HG03064 (cell line): ENCODE measurements around the gene UGT1A6.

Experiments
- ATAC-seq: cut with Tn5 transposase; IDR thresholded peaks from one replicate; pipeline ENCODE4 v1.9.1; 2021; ENCODE audit warnings: low read depth; ENCODE audit not compliant: unreplicated experiment

UGT1A6 gene

DNA sequence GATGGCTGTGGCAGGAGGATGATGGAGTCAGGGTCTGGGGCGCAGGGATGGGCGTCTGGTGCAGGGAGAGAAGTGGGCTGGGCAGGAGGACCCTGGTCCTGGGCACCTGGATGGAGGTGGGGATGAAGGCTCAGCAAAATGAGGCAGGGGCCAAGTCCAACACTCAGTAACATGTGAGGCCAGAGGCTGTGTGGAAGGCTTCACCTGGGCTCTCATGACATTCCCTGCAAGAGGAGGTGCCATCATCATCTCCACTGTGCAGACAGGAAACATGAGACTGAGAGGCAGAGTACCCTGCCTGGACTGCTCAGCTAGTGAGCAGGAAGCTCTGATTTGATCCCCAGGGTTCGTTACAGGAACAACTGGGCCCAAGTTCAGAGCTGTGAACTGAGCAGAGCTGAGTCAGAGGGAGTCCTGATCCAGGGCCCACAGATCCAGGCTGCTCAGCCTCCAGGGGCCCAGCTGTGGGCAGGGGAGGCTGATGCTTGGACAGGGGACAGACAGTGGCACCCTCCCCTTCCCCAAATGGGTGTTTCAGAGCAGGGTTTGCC lies 124.7 kb downstream of the UGT1A6 start:
- ATAC-seq, result no peak

DNA sequence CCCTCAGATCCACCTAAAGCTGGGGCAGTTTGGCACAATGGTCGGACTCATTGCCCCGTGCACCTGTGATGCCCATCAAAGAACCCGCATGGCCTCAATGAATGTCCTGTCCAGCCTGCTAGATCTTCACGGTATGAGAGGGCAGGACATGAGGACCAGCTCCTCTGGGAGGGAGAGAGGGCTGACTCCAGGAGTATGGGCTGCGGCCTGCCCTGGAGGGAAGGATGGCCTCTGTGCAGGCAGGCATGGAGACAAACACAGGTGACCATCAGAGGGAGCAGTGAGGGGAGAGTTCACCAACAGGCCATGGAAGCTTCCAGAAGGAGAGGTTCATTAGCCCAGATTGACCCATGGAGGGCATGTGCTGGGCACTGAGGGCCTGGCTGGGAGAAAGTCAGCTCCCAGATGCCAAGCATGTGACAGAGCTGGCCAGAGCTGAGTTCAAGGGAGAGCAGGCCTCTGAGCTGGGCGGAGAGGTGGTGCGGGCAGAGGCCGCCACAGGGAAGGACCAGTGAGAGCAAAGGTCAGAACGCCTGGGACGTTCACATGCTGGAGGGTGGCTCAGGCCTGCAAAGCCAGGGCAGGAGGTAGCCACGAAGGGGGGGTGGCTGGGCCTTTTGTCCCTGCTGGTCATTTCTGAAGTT lies 125.4 kb downstream of the UGT1A6 start:
- ATAC-seq, result no peak

DNA sequence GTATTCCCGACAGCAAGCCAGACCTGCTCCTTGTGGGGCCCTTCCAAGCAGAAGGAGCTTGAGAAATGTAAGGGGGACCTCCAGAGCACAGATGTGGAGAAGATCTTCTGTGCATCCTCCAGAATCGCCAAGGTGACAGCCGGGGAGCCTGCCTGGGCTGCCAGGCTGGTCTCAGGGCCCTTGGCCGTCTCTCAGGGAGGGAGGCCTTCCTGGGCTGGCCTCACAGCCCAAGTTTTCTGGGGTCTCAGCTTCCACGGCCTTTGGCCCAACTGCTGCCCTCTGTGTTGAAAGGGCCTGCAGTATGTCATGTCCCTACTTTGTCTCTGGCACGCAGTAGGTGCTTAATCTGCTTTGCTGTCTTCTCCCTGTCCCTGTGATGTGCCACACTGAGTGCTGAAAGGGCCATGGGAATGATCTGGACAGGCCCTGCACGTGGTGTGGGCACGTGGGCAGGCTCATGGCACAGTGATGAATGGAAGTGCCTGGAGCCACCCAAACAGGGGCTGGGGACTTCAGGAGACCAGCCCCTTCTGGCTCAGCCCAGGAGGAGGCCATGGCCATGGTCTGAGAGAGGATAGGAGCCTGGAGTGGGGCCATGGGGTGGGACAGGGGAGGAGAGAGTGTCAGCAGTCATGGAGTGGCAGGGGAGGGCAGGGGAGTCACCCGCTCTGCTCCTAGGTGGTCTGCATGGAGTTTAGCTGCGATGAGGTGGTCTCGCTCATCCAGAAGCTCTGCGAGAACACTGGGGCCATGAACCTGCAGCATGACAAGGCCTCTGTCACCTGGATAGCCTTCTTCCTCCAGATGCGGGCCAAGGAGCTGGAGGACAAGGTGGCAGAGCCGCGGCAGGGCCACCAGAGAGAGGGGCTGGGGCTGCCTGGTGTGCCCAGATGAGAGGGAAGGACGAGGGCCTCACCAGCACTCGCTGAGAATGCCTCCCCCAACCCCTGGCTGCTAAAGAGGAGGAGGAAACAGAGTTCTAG lies 126.2 kb downstream of the UGT1A6 start:
- ATAC-seq, result no peak

DNA sequence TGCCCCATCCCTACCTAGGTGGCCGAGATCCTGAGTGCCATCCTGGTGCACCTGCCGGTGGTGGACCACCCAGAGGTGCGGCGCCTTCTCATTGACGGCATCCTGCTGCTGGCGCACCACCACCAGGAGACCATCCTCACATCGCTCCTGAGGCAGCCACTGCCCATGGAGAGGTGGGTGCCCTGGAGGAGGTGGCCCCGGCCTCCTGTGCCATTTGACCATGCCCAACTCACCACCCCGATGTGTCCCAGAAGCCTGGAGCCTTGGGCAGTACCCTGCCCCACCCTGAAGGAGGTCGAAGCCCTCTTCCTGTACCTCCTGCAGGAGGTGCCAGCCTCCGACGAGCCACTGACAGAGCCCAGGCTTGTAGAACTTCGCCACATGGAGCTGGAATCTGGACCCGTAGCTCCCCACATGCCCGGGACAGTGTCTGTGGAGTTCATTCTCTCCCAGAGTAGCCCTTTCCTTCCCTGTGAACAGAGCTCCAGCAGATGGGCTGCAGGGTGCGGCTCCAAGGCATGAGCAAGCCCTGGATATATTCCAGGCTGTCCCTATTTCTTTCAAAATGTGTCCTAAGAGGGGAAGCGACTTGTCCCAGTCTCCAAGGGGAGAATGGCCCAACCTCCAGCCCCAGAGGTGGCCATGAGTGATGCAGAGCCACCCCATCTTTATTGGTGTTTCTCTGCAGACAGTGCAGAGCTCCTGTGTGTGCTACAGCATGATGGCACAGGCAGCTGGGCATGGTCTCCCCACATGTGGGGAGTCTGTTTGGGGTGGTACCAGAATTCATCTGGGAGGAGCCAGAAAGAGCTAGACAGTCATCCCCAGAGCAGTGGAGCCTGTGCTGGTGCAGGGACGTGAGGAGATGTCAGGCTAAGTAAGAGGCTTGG lies 127.4 kb downstream of the UGT1A6 start:
- ATAC-seq, result no peak

DNA sequence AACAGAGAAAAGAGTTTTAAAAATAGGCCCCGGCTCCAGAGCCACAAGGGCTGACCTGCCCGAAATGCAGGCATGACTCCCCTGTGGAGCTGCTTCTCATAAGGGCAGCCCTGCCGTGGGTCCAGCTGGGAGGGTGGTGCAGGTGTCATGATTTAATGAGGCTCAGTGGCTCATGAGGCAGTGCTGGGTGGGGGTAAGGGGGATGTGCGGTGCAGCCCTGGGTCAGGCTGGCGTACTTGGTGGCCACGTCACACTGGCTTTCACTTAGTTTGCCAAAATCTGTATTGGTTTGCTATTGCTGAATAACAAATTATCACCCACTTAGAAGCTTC lies 128.1 kb downstream of the UGT1A6 start:
- no peak for ATAC-seq

DNA sequence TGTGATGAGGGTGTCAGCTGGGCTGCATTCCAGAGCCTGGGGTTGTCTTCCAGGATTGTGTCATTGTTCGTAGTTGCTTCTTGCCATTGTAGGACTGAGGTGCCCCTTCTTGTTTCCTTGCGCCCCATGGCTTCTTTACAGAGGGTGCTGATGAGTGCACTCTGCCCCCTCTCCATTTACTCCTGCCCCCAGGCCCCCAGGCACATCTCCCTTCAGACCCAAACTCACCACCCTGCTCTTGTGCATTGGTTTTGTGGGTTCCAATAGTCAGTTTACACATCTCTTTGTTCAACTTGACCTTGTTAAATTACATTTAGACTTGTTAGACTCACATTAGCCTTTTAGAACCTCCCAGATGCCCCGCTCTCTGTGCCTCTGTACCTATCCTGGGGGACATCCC lies 128.5 kb downstream of the UGT1A6 start:
- ATAC-seq, result no peak

DNA sequence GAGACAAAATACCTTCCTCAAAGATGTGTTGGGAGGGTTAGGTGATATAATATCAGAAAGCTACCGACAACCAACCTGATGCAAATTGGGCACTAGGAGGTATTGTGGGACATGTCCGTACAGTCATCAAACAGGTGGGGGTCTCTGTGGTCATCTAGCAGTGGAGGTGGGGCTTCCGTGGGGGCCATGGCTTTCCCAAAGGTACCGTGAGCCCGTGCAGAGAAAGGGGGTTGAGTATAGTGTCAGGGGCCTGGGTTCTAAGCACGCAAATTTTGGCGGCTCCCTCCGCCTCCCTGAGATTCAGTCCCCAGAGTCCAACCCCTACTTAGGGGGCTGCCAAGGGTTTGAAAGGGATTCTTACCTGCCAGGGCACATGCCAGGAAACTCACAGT lies 129.0 kb downstream of the UGT1A6 start:
- ATAC-seq, result no peak

DNA sequence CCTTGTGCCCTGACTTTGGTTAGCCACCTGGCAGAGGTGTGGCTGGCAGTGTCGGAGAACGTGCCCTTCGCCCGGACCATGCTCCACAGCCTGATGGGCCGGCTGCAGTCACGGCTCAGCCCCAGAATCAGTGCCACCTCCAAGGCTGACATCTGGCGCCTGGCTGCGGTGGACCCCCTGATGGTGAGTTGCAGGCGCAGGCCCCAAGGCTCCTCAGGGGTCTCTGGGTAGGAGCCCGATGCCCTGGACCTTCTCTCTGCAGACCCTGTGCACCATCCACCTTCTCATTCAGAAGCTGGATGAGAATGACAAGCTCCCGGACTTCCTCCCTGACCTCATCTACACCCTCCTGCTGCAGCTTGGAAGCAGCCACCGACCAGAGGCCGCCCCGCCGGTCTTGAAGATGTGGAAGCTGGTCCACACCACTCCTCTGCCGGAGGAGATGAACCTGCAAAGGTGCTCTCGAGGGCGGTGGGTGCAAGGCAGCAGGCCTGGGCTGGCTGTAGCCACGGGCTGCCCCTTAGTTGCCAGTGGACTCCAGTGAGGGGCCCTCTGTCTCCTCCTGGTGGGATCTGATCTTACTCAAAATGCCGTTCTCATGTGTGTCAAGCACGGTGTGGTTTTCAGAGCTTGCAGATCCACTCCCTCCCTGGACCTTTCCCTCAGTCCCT lies 129.5 kb downstream of the UGT1A6 start:
- no peak for ATAC-seq
